ENCODE results near the gene MGA. TPM values are rescaled to one million over a fixed set of nuclear protein-coding genes. Genes with fewer than 3 reads are reported as not detected.

Gene MGA
- total RNA-seq, 2 donors from 2014 or later = 28.8 to 45.5 TPM

DNA sequence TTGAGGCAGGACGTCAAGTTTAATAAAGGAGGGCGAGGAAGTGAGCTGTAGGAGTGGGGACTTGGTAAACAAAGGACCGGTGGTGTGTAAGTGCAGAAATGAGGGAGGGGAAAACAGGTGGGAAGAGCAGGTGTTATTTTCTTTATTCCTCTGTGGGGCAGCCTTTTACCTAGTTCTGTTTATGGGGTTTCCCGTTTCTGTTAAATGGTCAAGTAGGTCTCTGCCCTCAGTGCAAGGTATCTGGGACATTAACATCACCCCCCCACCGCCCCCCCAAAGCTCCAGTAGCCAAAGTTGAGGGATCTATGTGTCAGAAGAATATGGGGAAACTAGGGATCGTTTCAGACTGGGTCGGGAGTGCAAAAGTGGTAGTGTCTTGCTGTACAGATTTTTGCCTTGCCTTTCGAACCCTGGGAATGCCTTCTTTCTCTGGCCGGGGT lies 893 bp downstream of the MGA start:
- DNase-seq = no peak
- ATAC-seq = no peak
- Histone ChIP-seq H3K9me3 (no peaks in the 10 kb centered on the region), H3K4me3 (peak overlapping the region in 1 of 2 donors; percentile 5), H3K4me1 (peaks cover 29% of the 10 kb centered on the region), H3K36me3 (replicated peaks in 1 of 2; ENCODE audit: insufficient read depth in 1 of 2, low read depth in 2 of 2) (no peaks in the 10 kb centered on the region), H3K27me3 (no peaks in the 10 kb centered on the region), H3K27ac (peak overlapping the region; percentile 66 to 87 (median 70))
- TF ChIP-seq, protein P1, sequence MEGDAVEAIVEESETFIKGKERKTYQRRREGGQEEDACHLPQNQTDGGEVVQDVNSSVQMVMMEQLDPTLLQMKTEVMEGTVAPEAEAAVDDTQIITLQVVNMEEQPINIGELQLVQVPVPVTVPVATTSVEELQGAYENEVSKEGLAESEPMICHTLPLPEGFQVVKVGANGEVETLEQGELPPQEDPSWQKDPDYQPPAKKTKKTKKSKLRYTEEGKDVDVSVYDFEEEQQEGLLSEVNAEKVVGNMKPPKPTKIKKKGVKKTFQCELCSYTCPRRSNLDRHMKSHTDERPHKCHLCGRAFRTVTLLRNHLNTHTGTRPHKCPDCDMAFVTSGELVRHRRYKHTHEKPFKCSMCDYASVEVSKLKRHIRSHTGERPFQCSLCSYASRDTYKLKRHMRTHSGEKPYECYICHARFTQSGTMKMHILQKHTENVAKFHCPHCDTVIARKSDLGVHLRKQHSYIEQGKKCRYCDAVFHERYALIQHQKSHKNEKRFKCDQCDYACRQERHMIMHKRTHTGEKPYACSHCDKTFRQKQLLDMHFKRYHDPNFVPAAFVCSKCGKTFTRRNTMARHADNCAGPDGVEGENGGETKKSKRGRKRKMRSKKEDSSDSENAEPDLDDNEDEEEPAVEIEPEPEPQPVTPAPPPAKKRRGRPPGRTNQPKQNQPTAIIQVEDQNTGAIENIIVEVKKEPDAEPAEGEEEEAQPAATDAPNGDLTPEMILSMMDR (IDR thresholded peaks at IDR 0.05) = no peak
- no peak for TF ChIP-seq POLR2A (IDR thresholded peaks at IDR 0.05)
- intact Hi-C loops (cut with DNase I) = no loop called here
- 3 to 8% methylated on average over 9 of the region's 9 CpGs for WGBS, 2 donors

DNA sequence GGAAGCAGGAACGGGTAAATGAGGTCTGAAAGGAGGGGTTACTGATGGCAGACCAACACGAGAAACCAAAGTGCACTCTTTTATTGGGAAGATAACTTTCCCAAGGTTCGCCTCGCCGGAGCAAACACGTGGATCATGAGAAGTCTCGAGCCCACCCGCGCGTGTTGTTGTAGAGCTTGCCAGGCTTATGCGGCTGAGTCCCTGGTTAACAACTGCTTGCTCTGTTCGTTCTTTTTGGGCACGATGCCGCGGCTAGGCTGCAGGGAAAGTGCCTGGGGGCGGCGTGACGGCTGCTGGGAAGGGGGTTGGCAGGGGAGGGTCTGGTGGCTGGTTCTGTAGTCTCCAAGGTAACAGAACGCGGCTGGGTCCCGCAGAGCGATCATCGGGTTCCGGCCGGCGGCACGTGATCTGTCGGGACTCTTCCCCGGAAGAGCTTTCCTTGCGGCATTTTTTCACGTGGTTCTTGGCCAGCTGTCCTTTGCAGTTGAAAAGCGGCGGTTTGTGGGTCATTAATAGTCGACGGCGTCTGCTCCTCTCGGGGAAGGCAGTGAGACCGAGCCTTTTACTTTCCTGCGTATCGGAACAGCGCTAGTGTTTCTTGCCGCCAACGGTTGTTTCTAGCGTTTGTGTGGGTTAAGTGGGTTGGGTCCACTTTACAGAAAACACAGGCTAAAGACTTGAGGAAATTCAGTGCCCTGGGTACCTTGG lies 1.5 kb downstream of the MGA start:
- H3K36me3 ChIP-seq (replicated peaks in 1 of 2; ENCODE audit: insufficient read depth in 1 of 2, low read depth in 2 of 2) = no peaks in the 10 kb centered on the region
- peak in 2 of 3 donors; percentile 21 to 29 for TF ChIP-seq POLR2A (IDR thresholded peaks at IDR 0.05)
- TF ChIP-seq, protein P1 (IDR thresholded peaks at IDR 0.05) = no peak
- peaks cover 34% of the 10 kb centered on the region for H3K4me1 ChIP-seq
- peak overlapping the region in 1 of 2 donors; percentile 5 for H3K4me3 ChIP-seq
- peak; percentile 73 to 82 (median 78) for DNase-seq
- no peaks in the 10 kb centered on the region for H3K9me3 ChIP-seq
- intact Hi-C loops (cut with DNase I) = no loop called here
- peak overlapping the region; percentile 66 to 87 (median 70) for H3K27ac ChIP-seq
- H3K27me3 ChIP-seq = no peaks in the 10 kb centered on the region
- 1 to 3% methylated on average over 19 to 42 of the region's 44 CpGs for WGBS, 2 donors
- peak; percentile 70 for ATAC-seq

DNA sequence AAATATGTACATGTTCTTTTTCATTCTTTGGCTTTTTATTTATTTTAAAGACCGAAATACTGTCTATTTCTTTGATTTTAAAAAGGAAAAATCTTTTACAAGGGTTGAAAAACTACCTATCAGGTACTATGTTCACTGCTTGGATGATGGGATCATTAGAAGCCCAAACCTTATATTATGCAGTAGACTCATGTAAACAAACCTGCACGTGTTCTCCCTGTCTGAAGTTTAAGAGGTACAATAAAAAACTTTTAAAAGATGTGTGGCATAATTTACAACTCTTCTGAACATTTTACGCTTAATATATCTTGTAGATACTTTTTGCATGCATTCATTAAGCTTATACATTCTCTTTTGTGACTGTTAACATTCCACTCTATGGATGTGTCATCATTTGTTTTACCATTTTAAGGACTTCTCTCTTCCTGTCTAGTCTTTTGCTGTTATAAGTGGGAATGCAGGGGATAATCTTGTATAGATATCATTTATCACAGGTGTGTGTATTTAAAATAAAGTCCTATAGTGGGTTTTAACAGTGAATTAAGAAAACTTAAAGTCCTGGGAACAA lies 6.2 kb downstream of the MGA start:
- DNase-seq (no peak), ATAC-seq (no peak)
- H3K4me3 ChIP-seq = no peak overlapping the region
- H3K36me3 ChIP-seq (replicated peaks in 1 of 2; ENCODE audit: insufficient read depth in 1 of 2, low read depth in 2 of 2) = no peaks in the 10 kb centered on the region
- H3K4me1 ChIP-seq = peaks cover 16% of the 10 kb centered on the region
- no peaks in the 10 kb centered on the region for H3K9me3 ChIP-seq
- TF ChIP-seq, protein P1 (IDR thresholded peaks at IDR 0.05) = no peak
- no peak for TF ChIP-seq POLR2A (IDR thresholded peaks at IDR 0.05)
- H3K27me3 ChIP-seq = no peaks in the 10 kb centered on the region
- no peak overlapping the region for H3K27ac ChIP-seq
- 44 to 52% methylated on average over 3 of the region's 3 CpGs for WGBS, 2 donors
- intact Hi-C loops (cut with DNase I) = no loop called here

DNA sequence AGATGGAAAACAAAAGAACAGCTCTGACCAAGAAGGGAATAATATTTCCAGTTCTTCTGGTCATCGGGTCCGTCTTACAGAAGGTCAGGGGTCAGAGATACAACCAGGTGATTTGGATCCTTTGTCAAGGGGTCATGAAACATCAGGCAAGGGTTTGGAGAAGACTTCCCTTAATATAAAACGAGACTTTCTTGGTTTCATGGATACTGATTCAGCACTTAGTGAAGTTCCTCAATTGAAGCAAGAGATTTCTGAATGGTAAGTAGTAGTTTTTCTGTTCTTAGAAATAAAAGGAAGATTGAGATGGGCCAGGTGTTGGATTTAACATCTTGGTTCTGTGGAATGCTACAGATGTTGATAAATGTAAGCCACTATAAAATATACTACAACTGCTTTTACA lies 9.5 kb downstream of the MGA start:
- no peaks in the 10 kb centered on the region for H3K36me3 ChIP-seq (replicated peaks in 1 of 2; ENCODE audit: insufficient read depth in 1 of 2, low read depth in 2 of 2)
- ATAC-seq = no peak
- H3K27me3 ChIP-seq = no peaks in the 10 kb centered on the region
- H3K9me3 ChIP-seq = no peaks in the 10 kb centered on the region
- H3K4me1 ChIP-seq = peaks cover 13% of the 10 kb centered on the region
- no peak overlapping the region for H3K27ac ChIP-seq
- no peak overlapping the region for H3K4me3 ChIP-seq
- TF ChIP-seq, protein P1 (IDR thresholded peaks at IDR 0.05) = no peak
- TF ChIP-seq POLR2A (IDR thresholded peaks at IDR 0.05) = no peak
- 66 to 73% methylated on average over 3 of the region's 3 CpGs for WGBS, 2 donors
- intact Hi-C loops (cut with DNase I) = no loop called here
- no peak for DNase-seq
